HCT116 (cell line): ENCODE measurements around the gene SPHKAP.
A peak's percentile ranks its signal among the peaks of the same experiment; 100 is the strongest.

ENCODE experiments used
- CEBPB ChIP-seq: IDR thresholded peaks from 2 replicates; pipeline ENCODE4 v1.6.1; 2012; ENCODE audit warnings: low read depth
- CTCF ChIP-seq, 3 experiments: fragments of 200-600 bp in 1 of 3; sonication (generic) in 1 of 3; IDR thresholded peaks in 2 of 3; conservative IDR thresholded peaks in 1 of 3; 2 replicates each; pipeline ENCODE4 v1.5.1; 2012 to 2017; ENCODE audit warnings: low read depth in 2 of 3, low read length in 2 of 3, antibody characterized with exemption in 1 of 3, borderline replicate concordance in 1 of 3, control low read depth in 1 of 3, mild to moderate bottlenecking in 1 of 3, mixed read lengths in 1 of 3, mixed run types in 1 of 3, moderate library complexity in 1 of 3; ENCODE audit not compliant: insufficient read depth in 1 of 3
- EZH2 ChIP-seq: fragments of 200-600 bp; sonication (generic); IDR thresholded peaks from 2 replicates; pipeline ENCODE4 v1.6.1; 2017; ENCODE audit warnings: antibody characterized with exemption, mixed run types
- JUND ChIP-seq: IDR thresholded peaks from 2 replicates; pipeline ENCODE4 v1.6.1; 2012
- POLR2A ChIP-seq: IDR thresholded peaks from 2 replicates; pipeline ENCODE4 v1.7.0; 2011; ENCODE audit warnings: borderline replicate concordance; ENCODE audit not compliant: insufficient read depth, insufficient read length; ENCODE audit errors: extremely low read depth
- REST ChIP-seq: IDR thresholded peaks from 2 replicates; pipeline ENCODE4 v1.6.1; 2012; ENCODE audit warnings: low read depth
- ZBTB33 ChIP-seq: IDR thresholded peaks from 2 replicates; pipeline ENCODE4 v1.6.1; 2011; ENCODE audit warnings: mild to moderate bottlenecking, low read length, moderate library complexity; ENCODE audit not compliant: insufficient replicate concordance; ENCODE audit errors: extremely low read depth
- ZNF274 ChIP-seq: fragments of 200-500 bp; sonication (Bioruptor generic); IDR thresholded peaks from 2 replicates; pipeline ENCODE4 v1.6.1; 2014; ENCODE audit warnings: mild to moderate bottlenecking, low read depth, low read length, inconsistent platforms

- TF ChIP-seq ZBTB33 = no peak
- TF ChIP-seq REST = no peak
- no peak for TF ChIP-seq EZH2
- TF ChIP-seq ZNF274 = no peak
- TF ChIP-seq JUND = no peak
- TF ChIP-seq CTCF (IDR thresholded peaks at IDR 0.05 in 2 of 3, conservative IDR thresholded peaks at IDR 0.05 in 1 of 3; ENCODE audit: borderline replicate concordance in 1 of 3, insufficient read depth in 1 of 3, low read depth in 2 of 3, low read length in 2 of 3) = peak in 1 of 3 experiments; percentile 33; a peak in 2 of 6 replicates
- TF ChIP-seq POLR2A = no peak
- TF ChIP-seq CEBPB = no peak
Observed at GRCh38 chr2:227932403-227932802, 249.1 kb downstream of the SPHKAP start.
